Epithelial cell of proximal tubule (primary cell): ENCODE data around the gene COLEC11. TPM values are rescaled to one million over a fixed set of nuclear protein-coding genes. Genes with fewer than 3 reads are reported as not detected.

ENCODE experiments used
- DNase-seq: peaks from one replicate; pipeline ENCODE4 v3.0.0-alpha.2; 2011; ENCODE audit warnings: low read depth
- H3K4me3 ChIP-seq: 2 replicates; pipeline ENCODE4 v1.5.1; 2011; ENCODE audit warnings: low read depth, mild to moderate bottlenecking, low read length
- total RNA-seq: library from RNA; depleted of rRNA; stranded (reverse); fragments of >200 nt; gene quantifications from 2 replicates; pipeline ENCODE4 v1.2.3, GENCODE V29; 2015
- TF ChIP-seq, protein P1 (sequence below): conservative IDR thresholded peaks from 2 replicates; pipeline ENCODE4 v1.5.1; 2012; ENCODE audit warnings: low read depth, mild to moderate bottlenecking, low read length

COLEC11 gene
- total RNA-seq, 1 donor from 2014 or later = 0.40 TPM

DNA sequence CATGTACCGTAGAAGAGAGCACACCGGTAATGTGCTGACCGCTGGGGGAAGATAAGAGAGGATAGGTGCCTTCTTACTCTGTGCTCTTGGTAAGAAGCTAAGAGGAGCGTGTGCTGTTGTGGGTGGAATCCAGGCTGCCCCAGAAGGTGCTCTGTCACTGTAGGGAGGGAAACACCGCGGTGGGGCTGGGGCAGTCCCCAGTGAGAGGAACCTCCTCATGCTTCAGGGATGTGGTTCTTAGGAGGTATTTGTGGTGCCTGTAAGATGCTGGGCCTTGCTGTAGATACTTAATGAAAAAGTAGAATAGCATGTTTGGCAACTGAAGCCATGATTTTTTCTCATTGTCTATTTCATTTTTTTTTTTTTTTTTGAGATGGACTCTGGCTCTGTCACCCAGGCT is 1.1 kb downstream of the COLEC11 start:
- TF ChIP-seq, protein P1, sequence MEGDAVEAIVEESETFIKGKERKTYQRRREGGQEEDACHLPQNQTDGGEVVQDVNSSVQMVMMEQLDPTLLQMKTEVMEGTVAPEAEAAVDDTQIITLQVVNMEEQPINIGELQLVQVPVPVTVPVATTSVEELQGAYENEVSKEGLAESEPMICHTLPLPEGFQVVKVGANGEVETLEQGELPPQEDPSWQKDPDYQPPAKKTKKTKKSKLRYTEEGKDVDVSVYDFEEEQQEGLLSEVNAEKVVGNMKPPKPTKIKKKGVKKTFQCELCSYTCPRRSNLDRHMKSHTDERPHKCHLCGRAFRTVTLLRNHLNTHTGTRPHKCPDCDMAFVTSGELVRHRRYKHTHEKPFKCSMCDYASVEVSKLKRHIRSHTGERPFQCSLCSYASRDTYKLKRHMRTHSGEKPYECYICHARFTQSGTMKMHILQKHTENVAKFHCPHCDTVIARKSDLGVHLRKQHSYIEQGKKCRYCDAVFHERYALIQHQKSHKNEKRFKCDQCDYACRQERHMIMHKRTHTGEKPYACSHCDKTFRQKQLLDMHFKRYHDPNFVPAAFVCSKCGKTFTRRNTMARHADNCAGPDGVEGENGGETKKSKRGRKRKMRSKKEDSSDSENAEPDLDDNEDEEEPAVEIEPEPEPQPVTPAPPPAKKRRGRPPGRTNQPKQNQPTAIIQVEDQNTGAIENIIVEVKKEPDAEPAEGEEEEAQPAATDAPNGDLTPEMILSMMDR = no peak
- no peak for DNase-seq
- H3K4me3 ChIP-seq = no peak overlapping the region

DNA sequence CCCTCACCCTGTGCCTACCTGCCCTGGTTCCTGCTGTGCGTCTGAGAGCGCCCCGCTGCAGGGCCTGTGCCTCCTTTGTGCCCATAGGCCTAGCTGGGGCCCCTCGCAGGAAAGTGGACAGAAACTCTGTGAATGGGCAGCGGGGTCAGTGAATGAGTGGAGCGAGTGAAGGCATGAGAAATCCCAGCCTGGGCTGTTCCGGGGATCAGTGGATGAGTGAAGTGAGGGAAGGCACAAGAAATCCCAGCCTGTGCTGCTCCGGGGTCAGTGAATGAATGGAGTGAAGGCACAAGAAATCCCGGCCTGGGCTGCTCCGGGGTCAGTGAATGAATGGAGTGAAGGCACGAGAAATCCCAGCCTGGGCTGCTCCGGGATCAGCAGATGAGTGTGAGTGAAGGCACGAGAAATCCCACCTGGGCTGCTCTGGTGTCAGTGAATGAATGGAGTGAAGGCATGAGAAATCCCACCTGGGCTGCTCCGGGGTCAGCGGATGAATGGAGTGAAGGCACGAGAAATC is 2.0 kb downstream of the COLEC11 start:
- TF ChIP-seq, protein P1 = no peak
- no peak for DNase-seq
- no peak overlapping the region for H3K4me3 ChIP-seq

DNA sequence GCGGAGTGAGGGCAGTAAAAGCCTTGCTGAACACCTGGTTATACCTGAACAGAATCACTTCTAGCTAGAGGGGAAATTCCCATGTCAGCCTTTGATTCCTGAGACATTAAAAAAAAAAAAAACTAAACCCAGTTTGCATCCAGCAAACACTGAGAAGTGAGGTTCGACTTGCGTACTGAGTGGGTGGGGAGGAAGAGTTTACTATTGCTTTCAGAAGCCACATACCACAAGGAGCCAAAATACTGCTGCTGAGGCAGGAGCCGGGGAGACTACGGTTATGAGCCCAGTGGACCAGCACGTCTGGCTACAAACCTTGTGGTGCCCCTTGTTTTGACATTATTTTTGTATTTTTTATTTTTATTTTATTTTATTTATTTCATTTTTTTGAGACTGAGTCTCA is 2.7 kb downstream of the COLEC11 start:
- no peak for DNase-seq
- TF ChIP-seq, protein P1 = no peak
- H3K4me3 ChIP-seq = no peak overlapping the region

DNA sequence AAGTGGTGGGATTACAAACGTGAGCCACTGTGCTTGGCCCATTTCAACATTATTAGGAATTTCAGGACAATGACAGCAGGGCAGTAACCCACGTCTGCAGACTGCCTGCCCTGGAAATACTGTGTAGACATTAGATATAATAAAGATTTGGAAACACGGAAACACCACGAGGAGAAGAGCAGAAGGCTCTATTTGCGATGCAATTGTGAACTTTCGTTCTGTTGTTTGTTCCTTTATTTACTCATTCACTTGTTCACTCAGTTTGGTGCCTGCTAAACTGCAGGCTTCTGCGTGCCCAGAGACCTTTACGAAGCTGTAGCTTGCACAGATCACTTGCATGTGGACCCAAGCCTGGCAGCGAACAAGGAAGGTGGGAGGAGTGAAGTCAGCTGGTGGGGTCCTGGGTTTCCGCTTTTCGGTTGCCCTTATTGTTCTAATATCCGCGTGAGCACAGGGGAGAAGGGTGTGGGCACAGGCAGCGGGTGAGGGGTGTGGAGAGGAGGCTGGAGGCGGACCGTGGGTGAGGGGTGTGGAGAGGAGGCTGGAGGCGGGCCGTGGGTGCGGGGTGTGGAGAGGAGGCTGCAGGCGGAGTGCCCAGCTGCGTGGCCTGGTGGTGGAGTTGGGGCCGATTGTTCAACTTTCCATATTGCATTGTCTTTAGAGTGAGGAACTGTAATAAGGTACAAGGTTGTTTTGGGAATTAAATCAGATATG is 3.4 kb downstream of the COLEC11 start:
- H3K4me3 ChIP-seq = no peak overlapping the region
- TF ChIP-seq, protein P1 = no peak
- no peak for DNase-seq

DNA sequence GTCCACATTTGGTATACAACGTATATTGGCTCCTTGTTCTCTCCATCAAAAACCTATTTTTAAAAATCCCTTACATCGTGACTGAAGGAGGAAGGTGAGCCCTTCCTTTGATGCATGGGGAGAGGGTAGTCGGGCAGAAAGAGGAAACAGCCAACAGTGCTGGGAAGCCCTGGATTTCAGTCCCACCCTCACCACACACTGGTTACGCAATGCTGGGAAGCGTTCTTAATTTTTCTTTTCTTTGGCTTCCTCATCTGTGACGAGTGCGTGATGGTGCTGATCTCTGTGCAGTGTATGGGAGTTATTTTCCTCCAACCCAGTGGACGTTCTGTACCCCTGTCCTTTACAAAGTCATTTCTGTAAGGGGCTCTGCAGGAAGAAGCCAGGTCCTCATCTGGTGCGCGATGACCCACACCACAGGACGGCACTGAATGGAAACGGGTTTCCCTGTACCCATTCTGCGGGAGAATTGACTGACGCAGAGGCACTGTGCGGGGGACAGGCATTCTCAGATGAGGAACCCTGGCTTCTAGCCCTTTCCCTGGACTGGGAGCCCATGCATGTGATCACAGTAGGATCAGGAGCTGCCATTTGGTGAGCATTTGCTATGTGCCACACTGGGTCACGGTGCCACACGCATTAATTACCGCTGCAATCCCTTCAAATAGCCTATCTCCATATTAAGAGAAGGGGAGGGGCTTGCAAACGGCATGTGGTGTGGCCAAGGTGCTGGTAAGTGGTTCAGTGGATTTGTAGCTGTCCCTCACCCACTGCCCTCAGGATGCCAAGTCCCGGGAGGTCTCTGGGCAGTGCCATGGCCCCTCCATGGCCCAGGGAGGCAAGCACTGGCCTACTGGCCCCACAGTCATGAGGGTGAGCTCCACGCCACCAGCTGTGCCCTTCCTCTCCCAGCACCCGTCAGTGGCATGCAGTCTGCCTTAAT is 4.3 kb downstream of the COLEC11 start:
- TF ChIP-seq, protein P1 = no peak
- H3K4me3 ChIP-seq = no peak overlapping the region
- no peak for DNase-seq

DNA sequence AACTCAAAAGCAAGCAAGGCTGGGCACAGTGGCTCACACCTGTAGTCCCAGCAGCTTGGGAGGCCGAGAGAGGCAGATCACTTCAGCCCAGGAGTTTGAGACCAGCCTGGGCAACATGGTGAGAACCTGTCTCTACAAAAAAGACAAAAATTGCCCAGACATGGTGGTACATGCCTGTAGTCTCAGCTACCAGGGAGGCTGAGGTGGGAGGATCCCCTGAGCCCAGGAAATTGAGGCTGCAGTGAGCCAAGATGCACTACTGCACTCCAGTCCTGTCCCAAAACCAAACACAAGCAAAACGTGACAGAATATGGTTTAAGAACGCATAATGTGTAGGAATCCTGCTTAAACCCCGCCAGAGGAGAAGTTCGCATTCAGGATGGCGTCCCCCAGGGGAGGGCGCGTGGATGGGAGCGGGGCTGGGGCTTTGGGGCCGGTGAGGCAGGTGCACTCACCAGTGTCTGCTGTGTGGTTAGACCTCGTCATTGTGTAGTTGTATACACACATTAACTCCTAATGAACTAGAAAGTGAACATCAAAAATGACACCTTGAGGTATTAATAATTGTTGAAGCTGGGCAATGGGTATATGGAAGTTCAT is 5.4 kb downstream of the COLEC11 start:
- no peak for DNase-seq
- no peak overlapping the region for H3K4me3 ChIP-seq
- TF ChIP-seq, protein P1 = no peak
